Kidney capillary endothelial cell (primary cell): ENCODE results near the gene CCDC186.
"Not testable (repeated sequence)": the region's sequence is repeated elsewhere in the genome, so short reads cannot be mapped to it uniquely, and the experiment has no call there.

Experiments
- DNase-seq: peaks from one replicate; pipeline ENCODE4 v3.0.0-alpha.2; 2018; ENCODE audit warnings: low spot score

Gene CCDC186

DNA sequence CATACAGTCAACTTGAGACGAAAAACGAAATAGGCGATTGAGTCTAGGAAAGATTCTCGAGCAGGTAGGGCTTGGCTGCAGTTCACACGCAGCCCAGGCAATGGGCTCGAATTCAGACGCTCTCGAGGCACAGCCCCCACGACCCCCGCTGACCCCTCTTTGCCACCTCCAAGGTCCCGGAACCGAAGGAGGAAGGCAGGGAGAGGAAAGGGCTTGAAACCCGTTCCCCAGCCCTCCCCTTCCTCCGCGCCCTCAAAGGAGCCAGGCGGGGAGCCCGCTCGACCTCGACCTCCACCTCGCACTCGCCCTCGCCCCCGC, 441 bp downstream of the CCDC186 start:
- no peak for DNase-seq

DNA sequence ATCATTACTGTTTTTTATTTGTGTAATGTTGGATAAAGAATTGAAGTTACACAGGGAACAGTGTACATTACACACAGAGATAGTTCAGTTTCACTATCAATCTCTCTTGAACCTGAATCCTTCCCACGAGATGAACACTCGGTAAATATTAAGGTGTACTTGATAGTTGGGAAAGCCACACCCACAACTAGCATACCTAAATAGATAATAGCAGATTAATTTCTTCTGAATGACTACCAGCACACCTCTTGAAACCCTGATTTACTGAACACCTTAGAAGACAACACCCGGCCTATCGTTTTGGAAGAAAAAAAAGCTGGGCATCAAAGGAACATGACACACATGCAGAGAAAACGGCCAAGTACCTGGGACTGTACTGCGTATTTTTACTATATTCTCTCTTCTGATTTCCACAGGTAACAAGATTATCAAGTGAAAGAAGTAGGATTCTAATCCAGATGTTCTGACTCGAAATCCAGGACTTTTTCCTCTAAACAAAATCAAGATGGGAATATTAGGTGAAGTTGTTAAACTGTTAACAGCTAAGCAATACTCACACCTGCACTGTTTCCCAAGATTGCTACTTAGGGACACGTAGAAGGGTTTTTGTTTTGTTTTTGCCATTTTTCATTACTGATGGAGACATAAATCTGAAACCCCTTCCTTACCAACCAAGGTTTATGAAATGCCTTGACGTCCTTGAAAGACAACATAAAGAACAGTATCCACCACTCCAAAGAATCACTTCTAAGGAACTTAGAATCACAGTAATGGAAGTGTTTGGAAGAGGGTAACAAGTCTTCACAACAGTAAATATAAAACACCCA, 1.0 kb downstream of the CCDC186 start:
- no peak for DNase-seq

DNA sequence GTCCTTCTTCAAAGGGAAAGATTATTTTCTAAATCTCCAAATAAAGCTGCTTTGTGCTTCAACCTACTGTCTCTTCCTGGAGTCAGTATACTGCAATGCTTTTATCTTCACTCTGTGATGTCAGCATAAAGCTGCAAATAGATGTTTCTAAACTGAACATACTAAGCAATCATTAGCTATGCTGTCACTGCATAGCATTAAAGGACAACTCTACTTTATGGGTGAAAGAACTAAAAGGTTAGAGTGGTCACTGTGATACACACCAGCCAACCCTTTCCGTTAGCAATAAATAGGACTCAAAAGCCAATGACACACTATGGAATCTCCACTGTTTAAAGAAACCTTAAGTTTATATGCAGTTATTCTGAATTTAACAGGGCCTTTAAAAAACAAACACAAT, 1.8 kb downstream of the CCDC186 start:
- no peak for DNase-seq

DNA sequence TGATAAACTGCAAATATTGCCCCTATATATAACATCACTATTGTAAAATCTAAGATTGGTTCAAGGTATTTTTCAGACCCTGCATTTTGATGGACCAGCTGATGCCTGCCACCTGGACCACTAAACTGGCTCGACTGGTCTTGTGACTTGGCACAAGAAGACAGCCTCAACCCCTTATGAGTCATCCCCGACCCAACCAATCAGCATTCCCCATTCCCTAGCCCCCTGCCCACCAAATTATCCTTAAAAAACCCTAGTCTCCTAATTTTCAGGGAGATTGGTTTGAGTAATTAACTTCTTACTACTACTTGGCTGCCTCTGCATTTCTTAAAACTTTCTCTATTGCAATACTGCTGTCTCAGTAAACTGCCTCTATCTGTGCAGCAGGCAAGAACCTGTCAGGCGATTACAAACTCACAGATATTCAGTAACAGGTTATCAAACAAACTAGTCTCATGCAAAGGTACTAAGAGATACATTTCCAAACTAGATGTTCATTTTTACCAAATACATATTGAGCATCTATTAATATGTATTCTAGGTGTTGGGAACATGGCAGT, 5.5 kb downstream of the CCDC186 start:
- DNase-seq, result no peak

DNA sequence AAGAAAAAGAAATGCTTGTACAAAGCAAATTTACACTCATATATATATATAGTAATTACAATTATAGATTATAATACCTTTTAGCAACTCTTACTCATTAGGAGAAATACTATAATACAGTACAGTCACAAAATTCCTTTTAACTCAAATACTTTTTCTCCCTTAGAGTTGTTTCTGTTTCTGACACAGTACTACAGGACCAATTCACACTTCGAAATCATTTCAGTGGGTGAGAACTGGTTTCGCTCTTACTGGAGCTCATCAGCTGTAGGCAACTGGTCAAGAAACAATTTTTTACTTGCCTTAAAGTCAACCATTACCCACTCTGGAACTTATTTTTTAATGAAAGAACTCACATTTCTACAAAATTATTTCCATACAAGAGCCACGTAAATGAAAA, 6.0 kb downstream of the CCDC186 start:
- DNase-seq, result no peak

DNA sequence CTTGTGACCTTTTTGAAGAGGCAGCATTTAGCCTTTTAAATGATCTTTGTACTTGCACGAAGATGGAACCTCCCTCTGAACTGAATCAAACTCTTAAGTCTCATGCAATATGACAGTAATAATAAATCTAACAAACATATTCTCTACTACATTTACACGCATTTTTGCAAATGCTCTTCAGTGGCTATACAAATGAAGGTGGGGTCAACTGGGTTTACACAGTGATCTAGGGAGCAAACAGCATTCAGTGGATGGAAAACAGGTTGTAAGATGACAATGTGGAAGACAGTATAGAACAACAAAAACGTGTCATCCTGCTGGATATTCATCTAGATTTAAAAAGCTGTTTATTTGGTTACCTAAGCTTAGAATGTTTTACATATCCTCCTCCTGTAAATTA, 7.5 kb downstream of the CCDC186 start:
- DNase-seq, result no peak

DNA sequence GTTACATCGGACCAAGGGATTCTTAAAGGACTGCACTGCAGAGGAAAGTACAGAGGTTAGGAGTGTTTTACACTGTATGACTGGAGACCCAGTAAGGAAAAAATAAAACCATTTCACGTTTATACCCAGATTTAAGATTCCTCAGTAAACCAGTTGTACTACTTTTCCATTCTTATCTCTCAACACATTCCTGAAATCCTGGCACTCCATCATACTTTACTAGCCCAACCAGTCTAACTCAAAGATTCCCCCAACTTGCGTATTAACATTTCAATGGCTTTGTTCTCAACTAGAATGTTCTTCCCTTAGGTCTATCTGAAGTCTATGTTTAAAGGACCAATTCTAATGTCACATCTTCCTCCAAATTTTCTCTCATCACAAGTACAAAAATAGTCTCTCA, 8.0 kb downstream of the CCDC186 start:
- DNase-seq, result no peak

DNA sequence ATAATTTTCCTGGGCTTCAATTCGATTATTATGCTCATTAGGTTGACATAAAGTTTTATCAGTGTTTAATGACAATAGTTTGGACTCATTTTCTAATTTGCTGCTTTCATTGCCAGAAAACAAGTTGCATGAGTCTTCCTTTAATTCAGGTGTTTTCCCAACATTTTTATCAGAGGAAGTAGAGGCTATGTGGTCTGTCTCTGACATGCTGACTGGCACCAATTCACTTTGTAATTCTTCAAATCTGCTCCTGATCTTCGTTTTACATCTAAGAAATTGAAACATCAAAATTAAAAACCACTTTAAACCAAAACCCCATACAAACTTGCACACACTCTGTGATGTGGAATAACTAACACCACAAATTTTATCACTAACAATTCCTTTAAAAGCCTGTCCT, 10.9 kb downstream of the CCDC186 start:
- no peak for DNase-seq

DNA sequence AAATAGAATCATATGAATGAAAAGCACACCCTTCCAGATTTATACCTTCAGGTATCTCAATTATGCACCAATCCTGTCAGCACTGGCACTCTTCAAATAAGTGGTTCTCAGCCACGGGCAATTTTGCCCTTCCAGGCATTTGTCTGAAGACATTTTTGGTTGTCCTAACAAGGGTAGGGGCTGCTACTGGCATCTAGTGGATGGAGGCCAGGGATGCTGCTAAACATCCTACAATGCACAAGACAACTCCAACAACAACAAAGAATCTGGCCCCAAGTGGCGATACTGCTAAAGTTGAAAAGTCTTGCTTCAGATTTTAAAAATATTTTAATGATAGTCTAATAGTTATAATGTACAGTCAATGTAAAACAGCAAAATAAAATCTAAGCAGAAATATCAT, 16.1 kb downstream of the CCDC186 start:
- no peak for DNase-seq

DNA sequence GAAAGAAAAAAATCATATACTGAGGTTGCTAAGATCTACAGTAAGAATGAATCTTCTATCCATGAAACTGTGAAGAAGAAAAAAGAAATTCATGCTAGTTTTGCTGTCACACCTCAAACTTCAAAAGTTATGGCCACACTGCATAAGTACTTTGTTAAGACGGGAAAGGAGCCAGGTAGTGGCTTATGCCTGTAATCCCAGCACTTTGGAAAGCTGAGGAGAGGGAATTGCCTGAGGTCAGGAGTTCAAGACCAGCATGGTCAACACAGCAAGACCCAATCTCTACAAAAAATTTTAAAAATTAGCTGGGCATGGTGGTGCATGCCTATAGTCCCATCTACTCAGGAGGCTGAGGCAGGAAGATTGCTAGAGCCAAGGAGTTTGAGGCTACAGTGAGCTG, 22.1 kb downstream of the CCDC186 start:
- no peak for DNase-seq

DNA sequence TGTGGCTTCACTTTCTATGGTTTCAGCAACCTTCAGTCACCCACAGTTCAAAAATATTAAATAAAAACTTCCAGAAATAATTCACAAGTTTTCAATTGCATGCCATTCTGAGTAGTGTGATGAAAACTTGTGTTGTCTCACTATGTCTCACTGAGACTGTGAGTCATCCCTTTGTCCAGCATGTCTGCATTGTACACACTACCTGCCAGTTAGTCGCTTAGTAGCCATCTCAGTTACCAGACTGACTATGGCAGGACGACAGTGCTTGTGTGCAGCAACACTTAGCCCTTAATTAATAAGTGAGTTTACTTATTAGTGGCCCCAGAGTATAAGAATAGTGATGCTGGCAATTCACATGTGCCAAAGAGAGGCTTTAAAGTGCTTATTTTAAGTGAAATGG, 22.5 kb downstream of the CCDC186 start:
- DNase-seq, result peak; percentile 87

DNA sequence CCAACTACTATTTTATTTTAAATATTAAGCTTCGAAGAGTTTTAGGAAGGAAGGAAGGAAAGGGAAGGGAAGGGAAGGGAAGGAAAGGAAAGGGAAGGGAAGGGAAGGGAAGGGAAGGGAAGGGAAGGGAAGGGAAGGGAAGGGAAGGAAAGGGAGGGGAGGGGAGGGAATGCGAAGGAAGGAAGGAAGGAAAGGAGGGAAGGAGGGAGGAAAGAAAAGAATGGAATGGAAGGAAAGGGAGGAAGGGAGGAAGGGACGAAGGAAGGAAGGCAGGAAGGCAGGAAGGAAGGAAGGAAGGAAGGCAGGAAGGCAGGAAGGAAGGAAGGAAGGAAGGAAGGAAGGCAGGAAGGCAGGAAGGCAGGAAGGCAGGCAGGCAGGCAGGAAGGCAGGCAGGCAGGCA, 24.5 kb downstream of the CCDC186 start:
- not testable (repeated sequence) for DNase-seq

DNA sequence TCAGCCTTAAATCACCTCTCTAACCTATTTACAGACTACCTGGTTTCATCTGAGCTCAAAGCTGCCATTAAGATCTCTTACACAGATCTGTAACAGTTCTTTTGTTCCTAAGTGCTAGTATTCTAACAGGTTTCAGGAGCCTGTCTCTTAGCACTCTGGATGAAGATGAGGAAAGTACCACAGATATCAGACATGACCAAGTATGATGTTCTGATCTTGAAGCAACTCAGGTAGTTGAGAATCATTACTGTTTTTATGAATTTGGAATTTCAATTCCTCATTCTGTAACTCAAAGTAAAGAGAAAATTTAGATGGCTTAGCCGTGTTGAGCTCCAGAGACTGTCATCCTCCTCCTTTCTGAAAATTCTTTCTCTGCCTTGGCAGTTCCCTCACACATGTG, 30.8 kb downstream of the CCDC186 start:
- DNase-seq, result no peak

DNA sequence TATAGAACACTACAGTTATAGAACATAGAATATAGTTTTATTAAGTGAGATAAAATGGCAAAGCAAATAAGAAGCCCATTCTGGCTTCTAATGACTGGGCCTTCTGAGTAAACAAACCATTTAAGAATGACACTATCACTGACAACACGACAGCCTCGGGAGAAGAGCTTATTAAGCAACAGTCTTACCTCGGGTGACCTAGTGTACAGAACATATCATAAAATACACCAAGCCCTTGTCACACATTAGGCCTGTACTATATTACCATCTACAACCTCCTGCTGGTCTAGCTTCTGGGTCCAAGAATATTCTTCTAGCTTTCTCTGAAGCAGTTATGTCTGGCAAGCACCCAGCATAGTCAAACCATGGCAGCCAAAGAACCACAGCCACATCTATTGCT, 32.0 kb downstream of the CCDC186 start:
- no peak for DNase-seq

DNA sequence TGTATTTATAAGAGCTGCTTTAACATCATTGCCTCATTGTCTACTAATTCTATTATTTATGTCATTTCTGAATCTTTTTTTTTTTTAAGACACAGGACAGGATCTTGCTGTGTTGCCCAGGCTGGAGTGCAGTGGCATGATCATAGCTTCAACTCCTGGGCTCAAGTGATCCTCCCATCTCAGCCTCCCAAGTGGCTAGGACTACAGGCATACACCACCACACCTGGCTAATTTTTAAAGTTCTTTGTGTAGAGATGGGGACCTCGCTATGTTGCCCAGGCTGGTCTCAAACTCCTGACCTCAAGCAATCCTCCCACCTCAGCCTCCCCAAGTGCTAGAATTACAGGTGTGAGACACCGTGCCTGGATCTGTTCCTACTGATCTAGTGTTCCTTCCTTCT, 33.2 kb downstream of the CCDC186 start:
- DNase-seq, result not testable (repeated sequence)

DNA sequence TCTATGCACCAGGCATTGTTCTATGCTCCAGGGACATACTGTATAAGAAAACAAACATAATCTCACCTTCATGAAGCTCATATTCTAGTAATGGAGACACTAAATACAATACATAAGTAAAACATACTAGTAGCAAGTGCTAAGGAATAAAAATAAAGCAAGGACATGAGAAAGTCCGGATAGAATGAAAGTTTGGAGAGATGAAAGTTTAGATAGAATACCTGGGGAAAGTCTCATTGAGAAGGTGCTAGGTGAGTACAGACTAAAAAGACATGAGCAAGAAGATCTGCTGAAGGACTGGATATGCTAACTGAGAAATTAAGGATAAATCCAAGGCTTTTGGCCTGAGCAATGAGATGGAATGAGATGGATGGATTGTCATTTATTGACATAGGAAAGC, 34.0 kb downstream of the CCDC186 start:
- DNase-seq, result no peak

DNA sequence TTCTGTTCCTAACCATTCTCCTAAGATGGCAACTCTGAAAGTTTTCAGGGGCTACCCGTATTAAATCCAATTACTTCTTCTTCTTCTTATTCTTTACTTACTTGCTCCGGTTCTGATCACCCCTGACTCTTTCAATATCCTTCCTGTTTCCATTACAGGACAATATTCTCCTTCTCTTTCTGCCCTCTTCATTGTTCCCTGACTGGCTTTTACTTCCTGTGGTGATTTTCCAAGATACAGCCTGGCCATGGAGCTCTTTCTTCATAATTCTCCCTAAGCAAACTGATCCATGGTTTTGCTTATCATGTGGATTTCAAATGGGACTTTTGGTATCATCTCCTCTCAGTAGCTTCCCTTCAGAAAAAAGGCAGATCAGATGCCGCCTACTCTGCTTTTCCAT, 35.4 kb downstream of the CCDC186 start:
- no peak for DNase-seq

DNA sequence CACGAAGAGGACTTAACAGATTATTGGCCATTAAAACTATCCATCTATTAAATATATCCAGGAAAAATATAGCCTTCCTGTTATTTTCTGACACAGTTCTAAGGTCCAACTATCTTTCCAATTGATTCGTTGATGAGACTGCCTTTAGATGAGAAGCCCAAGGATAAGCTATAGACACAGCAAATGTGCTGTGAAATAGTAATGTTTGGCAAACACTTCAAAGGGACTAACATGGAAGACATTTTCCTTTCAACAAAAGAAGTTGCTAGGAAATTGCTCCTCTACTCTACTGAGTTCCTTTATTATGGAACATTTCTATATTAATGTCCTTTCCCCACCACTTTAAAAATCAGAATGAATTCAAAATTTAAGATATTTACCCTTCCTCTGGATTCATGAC, 38.5 kb downstream of the CCDC186 start:
- no peak for DNase-seq

DNA sequence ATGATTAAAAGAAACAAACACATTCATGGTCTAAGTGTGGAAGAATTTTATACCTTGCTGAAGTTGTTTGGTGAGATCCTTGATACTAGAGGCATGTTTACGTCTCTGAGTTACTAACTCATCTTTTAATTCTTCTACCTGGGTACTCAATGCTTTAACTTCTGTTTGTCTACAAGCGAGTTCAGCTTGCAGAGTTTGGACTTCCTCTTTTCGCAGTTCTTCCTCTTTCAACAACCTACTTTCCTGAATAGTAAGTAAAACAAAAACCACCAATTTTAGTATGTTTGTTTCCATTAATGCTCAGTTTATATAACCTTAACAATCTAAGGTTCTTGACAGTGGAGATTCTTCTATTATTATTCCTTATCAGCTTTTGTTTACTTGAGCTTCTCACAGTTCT, 42.9 kb downstream of the CCDC186 start:
- no peak for DNase-seq

DNA sequence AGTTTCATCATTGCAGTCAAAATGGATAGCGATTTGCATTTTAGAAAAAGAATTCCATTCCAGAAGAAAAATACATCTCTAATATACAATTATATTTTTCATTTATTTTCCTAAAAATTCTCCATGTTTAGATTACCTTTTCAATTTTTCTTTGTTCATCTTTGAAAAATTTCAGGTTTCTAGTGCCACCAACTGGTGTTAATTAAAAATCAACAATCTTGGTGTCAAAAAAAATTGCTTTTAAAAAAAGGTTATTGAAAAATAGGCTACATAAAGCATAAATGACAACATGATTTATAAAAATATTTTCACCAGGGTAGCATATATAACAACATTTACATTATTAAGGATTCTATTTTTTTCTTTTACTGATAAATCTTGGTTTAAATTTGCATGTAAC, 53.0 kb downstream of the CCDC186 start:
- no peak for DNase-seq

DNA sequence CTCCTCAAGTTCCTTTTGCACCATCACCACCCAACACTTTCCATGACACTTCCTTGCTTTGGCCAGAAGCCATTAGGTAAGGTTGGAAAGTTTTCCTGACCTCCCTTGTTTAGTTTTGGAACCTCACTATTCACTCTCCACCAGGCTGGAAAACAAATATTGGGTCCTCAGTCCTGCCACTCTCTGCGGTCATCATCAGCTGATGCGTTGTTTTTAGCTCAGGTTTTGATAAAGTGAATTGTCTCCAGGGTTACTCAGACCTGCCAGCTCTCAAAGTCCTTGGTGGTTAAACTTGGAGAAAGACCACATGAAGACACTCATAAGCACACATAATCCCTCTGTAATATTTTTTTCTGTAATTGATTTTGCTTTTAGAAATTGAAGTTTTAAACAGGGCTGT, 55.5 kb downstream of the CCDC186 start:
- DNase-seq, result no peak

DNA sequence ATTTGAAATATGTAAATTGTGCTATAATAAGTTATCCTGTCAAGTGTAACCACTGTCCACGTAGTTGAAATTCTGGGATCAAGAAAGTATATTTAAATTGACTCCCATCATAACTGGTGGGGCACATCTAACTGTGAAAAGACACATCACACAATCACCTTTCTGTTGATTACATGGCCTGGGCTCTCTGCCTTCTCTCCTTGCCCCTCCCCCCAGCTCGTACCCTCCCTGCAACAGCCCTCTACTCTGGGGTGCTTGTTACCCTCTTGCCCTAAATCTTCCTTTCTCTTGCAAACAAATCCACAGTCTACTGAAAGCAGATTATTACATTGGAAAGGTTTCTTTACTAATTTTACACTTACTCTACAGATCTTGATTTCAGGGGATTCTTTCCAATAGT, 56.3 kb downstream of the CCDC186 start:
- no peak for DNase-seq

DNA sequence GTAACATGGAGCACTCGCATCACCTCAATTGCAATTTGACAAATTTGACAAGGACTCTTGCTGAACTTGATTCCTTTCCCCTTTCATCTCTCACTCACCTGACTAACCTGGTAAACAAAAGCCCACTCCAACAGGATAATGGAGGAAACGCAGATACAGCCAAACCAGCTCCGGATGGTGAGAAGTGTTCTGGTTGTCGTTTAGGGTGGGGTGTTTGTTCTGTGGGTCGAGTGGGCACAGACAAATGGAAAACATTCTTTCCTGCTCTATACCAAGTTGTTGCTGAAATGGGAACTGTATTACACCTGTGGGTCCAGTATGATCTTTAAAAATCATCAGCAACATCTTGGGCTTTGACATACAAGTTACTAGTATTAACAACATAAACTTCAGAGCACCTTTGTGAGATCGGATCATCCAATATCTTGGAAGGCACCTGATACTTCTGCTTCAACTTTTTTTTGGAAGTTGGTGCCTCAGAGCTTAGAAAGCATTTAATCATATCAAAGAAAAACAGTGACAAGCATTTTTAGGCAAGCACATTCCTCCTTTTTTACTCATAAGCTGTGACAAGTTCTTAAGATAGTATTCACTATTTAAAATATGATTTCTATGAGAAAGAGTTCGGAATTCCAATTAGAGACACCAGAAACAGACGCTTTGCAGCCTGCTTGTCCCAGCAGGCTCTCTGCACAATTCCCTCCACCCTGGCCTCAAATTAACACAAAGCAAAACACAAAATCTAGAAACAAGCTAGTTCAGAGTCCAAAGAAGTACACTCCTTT, 58.1 kb downstream of the CCDC186 start:
- DNase-seq, result no peak
